GM12891 (cell line): ENCODE data around the gene HTR3D.

Experiments
- PAX5 ChIP-seq: IDR thresholded peaks from 2 replicates; pipeline ENCODE4 v1.6.1; 2011; ENCODE audit warnings: low read length, moderate library complexity, mild to moderate bottlenecking; ENCODE audit not compliant: insufficient read depth, severe bottlenecking
- POLR2A ChIP-seq: IDR thresholded peaks from 2 replicates; pipeline ENCODE4 v1.6.1; 2011; ENCODE audit warnings: low read depth, low read length, control low read depth
- POLR2AphosphoS5 ChIP-seq: IDR thresholded peaks from 2 replicates; pipeline ENCODE4 v1.6.1; 2011; ENCODE audit warnings: low read depth, low read length, control low read depth
- POU2F2 ChIP-seq: IDR thresholded peaks from 2 replicates; pipeline ENCODE4 v1.6.1; 2011; ENCODE audit warnings: low read depth, mild to moderate bottlenecking, control low read depth, low read length, moderate library complexity
- SPI1 ChIP-seq: IDR thresholded peaks from 2 replicates; pipeline ENCODE4 v1.6.1; 2011; ENCODE audit warnings: low read depth, low read length, control low read depth
- TAF1 ChIP-seq: IDR thresholded peaks from 2 replicates; pipeline ENCODE4 v1.6.1; 2011; ENCODE audit warnings: low read depth, low read length, control low read depth

DNA sequence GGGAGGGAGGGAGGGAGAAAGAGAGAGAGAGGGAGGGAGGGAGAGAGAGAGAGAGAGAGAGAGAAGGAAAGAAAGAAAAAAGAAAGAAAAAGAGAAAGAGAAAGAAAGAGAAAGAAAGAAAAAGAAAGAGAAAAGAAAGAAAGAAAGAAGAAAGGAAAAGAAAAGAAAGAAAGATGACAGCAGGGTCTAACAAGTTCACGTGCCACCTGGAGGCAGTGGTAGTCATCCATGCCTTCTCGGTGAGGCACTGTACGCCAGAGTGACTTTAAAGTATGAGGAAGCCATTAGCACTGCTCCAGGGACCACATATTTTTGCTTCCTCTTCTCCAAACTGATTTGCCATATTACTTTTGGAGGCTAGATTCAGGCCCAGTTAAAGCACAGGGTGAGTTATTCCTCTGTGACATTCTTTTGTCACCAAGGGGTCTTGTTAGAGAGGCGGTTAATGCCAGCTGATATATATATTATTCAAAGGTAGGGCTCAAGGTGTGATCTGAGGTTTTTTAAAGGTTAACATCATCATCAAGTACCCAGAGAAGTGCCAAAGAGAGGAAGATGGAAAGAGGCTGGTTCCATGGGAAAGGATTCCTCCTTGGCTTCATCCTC lies at the start of gene HTR3D:
- no peak for TF ChIP-seq POLR2AphosphoS5
- TF ChIP-seq POLR2A, result no peak
- TF ChIP-seq TAF1, result no peak
- no peak for TF ChIP-seq POU2F2
- no peak for TF ChIP-seq SPI1
- TF ChIP-seq PAX5, result no peak
